Measurements from ENCODE around the gene PRADC1.

The PRADC1 gene

GRCh38 chr2:73233154-73233931, at the start of gene PRADC1:
PRADC1 (minus strand) TSS chr2:73233239; CDS start chr2:73233160, 79 bp downstream.
- no peak for TF ChIP-seq CTCF (IDR thresholded peaks at IDR 0.05; ENCODE audit: borderline replicate concordance, insufficient read depth, low read depth, low read length)
- H3K4me3 ChIP-seq (ENCODE audit: low read depth, low read length) = peak within 1 kb of the TSS; percentile 84

- TF ChIP-seq CTCF (IDR thresholded peaks at IDR 0.05; ENCODE audit: borderline replicate concordance, insufficient read depth, low read depth, low read length) = no peak
- H3K4me3 ChIP-seq (ENCODE audit: low read depth, low read length) = no peak overlapping the region
Measured at GRCh38 chr2:73281244-73281643, 48.2 kb upstream of the PRADC1 start.

- TF ChIP-seq CTCF (IDR thresholded peaks at IDR 0.05; ENCODE audit: borderline replicate concordance, insufficient read depth, low read depth, low read length) = no peak
- H3K4me3 ChIP-seq (ENCODE audit: low read depth, low read length) = no peak overlapping the region
Measured at GRCh38 chr2:73279852-73280251, 46.8 kb upstream of the PRADC1 start.

GRCh38 chr2:73272270-73272669, 39.2 kb upstream of the PRADC1 start:
- no peak for TF ChIP-seq CTCF (IDR thresholded peaks at IDR 0.05; ENCODE audit: borderline replicate concordance, insufficient read depth, low read depth, low read length)

GRCh38 chr2:73269686-73270465, 36.8 kb upstream of the PRADC1 start:
- TF ChIP-seq CTCF (IDR thresholded peaks at IDR 0.05; ENCODE audit: borderline replicate concordance, insufficient read depth, low read depth, low read length) = no peak
- no peak overlapping the region for H3K4me3 ChIP-seq (ENCODE audit: low read depth, low read length)

More at GRCh38 chr2:73272270-73272669, 39.2 kb upstream of the PRADC1 start:
- H3K4me3 ChIP-seq (ENCODE audit: low read depth, low read length) = no peak overlapping the region

- no peak overlapping the region for H3K4me3 ChIP-seq (ENCODE audit: low read depth, low read length)
- no peak for TF ChIP-seq CTCF (IDR thresholded peaks at IDR 0.05; ENCODE audit: borderline replicate concordance, insufficient read depth, low read depth, low read length)
Measured at GRCh38 chr2:73268830-73269685, 36.0 kb upstream of the PRADC1 start.

Measured in GM12875 (cell line).